GM12878 (cell line): ENCODE results near the gene USP10. TPM values are rescaled to one million over a fixed set of nuclear protein-coding genes. Genes with fewer than 3 reads are reported as not detected.

ENCODE experiments used
- ATAC-seq: fragments of 200-7000 bp; cut with Tn5 transposase; 3 replicates; pipeline ENCODE4 v1.9.1; 2020; ENCODE audit warnings: mild to moderate bottlenecking, moderate library complexity
- BruUV-seq: library from RNA; stranded (reverse); fragments of 400-500 nt; replicated peaks from 2 replicates; lab custom pipeline; 2021; lab: Mats Ljungman, UMichigan
- CTCF ChIA-PET: fragments of 300-600 bp; sonication (Branson Sonifier 250); formaldehyde crosslinking; extraction: SDS; loops from one replicate; lab custom pipeline; 2021; ENCODE audit warnings: inconsistent platforms; lab: Yijun Ruan, JAX
- POLR2A ChIA-PET: fragments of 350-600 bp; formaldehyde crosslinking; extraction: SDS; loops from one replicate; lab custom pipeline; 2021; ENCODE audit warnings: inconsistent platforms; lab: Charles Lee
- RAD21 ChIA-PET: fragments of 300-600 bp; sonication (Branson Sonifier 250); formaldehyde crosslinking; loops from one replicate; lab custom pipeline; 2023; ENCODE audit warnings: antibody characterized with exemption; ENCODE audit not compliant: unreplicated experiment; lab: Charles Lee
- SMC1A ChIA-PET: fragments of 300-600 bp; sonication (Branson Sonifier 250); formaldehyde crosslinking; loops from one replicate; lab custom pipeline; 2023; ENCODE audit not compliant: unreplicated experiment, uncharacterized antibody; lab: Charles Lee
- DNase-seq: peaks from one replicate; pipeline ENCODE4 v3.0.0-alpha.2; 2011; ENCODE audit warnings: low read depth, low spot score
- FAIRE-seq: peaks from 3 replicates; lab custom pipeline; 2011; peaks lifted over from hg19 to GRCh38; lab: Jason Lieb, UNC
- H2AFZ ChIP-seq: 2 replicates; pipeline ENCODE4 v1.6.0; 2011; ENCODE audit warnings: low read depth, low read length, control low read depth; ENCODE audit not compliant: control insufficient read depth
- H3K27ac ChIP-seq: 2 replicates; pipeline ENCODE4 v1.5.1; 2011; ENCODE audit warnings: control low read depth; ENCODE audit not compliant: control insufficient read depth, insufficient read depth
- H3K27me3 ChIP-seq, 2 experiments: replicated peaks in 1 of 2; 2 replicates each; pipeline versions ENCODE4 v1.6.0 to v1.6.1; 2011; ENCODE audit warnings: low read length in 1 of 2; ENCODE audit not compliant: control insufficient read depth in 2 of 2, insufficient read depth in 2 of 2
- H3K36me3 ChIP-seq, 2 experiments: 2 replicates each; pipeline ENCODE4 v1.5.1; 2011; ENCODE audit warnings: low read length in 1 of 2; ENCODE audit not compliant: control insufficient read depth in 2 of 2, insufficient read depth in 2 of 2
- H3K4me1 ChIP-seq: 2 replicates; pipeline ENCODE4 v1.6.1; 2011; ENCODE audit warnings: mild to moderate bottlenecking, low read length, moderate library complexity, mixed read lengths; ENCODE audit not compliant: control insufficient read depth, insufficient read depth
- H3K4me2 ChIP-seq: 2 replicates; pipeline ENCODE4 v1.6.0; 2011; ENCODE audit warnings: control low read depth; ENCODE audit not compliant: control insufficient read depth, insufficient read depth
- H3K4me3 ChIP-seq: fragments of 200-600 bp; sonication (generic); 2 replicates; pipeline ENCODE4 v1.5.1; 2016
- H3K79me2 ChIP-seq: 2 replicates; pipeline ENCODE4 v1.6.0; 2011; ENCODE audit warnings: low read length; ENCODE audit not compliant: control insufficient read depth, insufficient read depth
- H3K9ac ChIP-seq: 2 replicates; pipeline ENCODE4 v1.8.0; 2011; ENCODE audit warnings: low read length, control low read depth, mixed read lengths; ENCODE audit not compliant: control insufficient read depth, insufficient read depth
- H3K9me3 ChIP-seq: replicated peaks from 3 replicates; pipeline ENCODE4 v1.5.1; 2011; ENCODE audit warnings: mild to moderate bottlenecking, low read length; ENCODE audit not compliant: control insufficient read depth, insufficient read depth
- H4K20me1 ChIP-seq: 2 replicates; pipeline ENCODE4 v1.6.0; 2011; ENCODE audit not compliant: control insufficient read depth, insufficient read depth
- CEBPB ChIP-seq, 2 experiments: fragments of 150-350 bp in 1 of 2; IDR thresholded peaks; 2 replicates each; pipeline ENCODE4 v1.6.1; 2012 to 2014; ENCODE audit warnings: low read depth in 2 of 2, low read length in 2 of 2, borderline replicate concordance in 1 of 2, inconsistent platforms in 1 of 2
- FOXM1 ChIP-seq: IDR thresholded peaks from 2 replicates; pipeline ENCODE4 v1.6.1; 2012; ENCODE audit warnings: low read depth, mild to moderate bottlenecking, inconsistent platforms, low read length, moderate library complexity
- HDAC2 ChIP-seq: fragments of 200-600 bp; sonication (generic); IDR thresholded peaks from 2 replicates; pipeline ENCODE4 v1.6.1; 2017
- HDGF ChIP-seq: fragments of 450-650 bp; IDR thresholded peaks from 2 replicates; pipeline ENCODE4 v1.6.1; 2016; ENCODE audit warnings: antibody characterized with exemption
- KLF5 ChIP-seq: fragments of 450-650 bp; IDR thresholded peaks from 2 replicates; pipeline ENCODE4 v1.6.1; 2014; ENCODE audit warnings: mild to moderate bottlenecking; ENCODE audit not compliant: partially characterized antibody
- NFIC ChIP-seq: IDR thresholded peaks from 2 replicates; pipeline ENCODE4 v1.6.1; 2012; ENCODE audit warnings: low read depth, mild to moderate bottlenecking, inconsistent platforms, low read length, moderate library complexity
- NR2F1 ChIP-seq: fragments of 450-650 bp; conservative IDR thresholded peaks from 2 replicates; pipeline ENCODE4 v1.6.1; 2017; ENCODE audit warnings: mild to moderate bottlenecking
- RCOR1 ChIP-seq: conservative IDR thresholded peaks from 2 replicates; pipeline ENCODE4 v1.6.1; 2012; ENCODE audit warnings: low read depth, low read length, improper control_type of control experiment
- RFX5 ChIP-seq: IDR thresholded peaks from 2 replicates; pipeline ENCODE4 v1.6.1; 2011; ENCODE audit warnings: low read depth, low read length, improper control_type of control experiment
- SRF ChIP-seq, 2 experiments: IDR thresholded peaks; 2 replicates each; pipeline ENCODE4 v1.6.1; 2011; ENCODE audit warnings: low read depth in 2 of 2, low read length in 2 of 2, mild to moderate bottlenecking in 1 of 2, moderate library complexity in 1 of 2
- TCF3 ChIP-seq: IDR thresholded peaks from 2 replicates; pipeline ENCODE4 v1.6.1; 2012; ENCODE audit warnings: low read depth, mild to moderate bottlenecking, low read length, borderline replicate concordance; ENCODE audit not compliant: insufficient read depth
- WGBS: methylation state at CpG from one replicate; pipeline ENCODE4 v1.1.6; 2016; ENCODE audit warnings: low lambda C conversion rate; ENCODE audit not compliant: insufficient replicate concordance, insufficient coverage; ENCODE audit errors: missing lambda C conversion rate; 5-methylcytosine and 5-hydroxymethylcytosine counted together
- in situ Hi-C: fragments of 300-500 bp; cut with MboI; formaldehyde crosslinking; loops from 9 replicates; pipeline ENCODE4 v1.14.3; 2018; ENCODE audit warnings: mixed read lengths
- intact Hi-C: fragments of 100-400 bp; cut with micrococcal nuclease; formaldehyde crosslinking; loops from one replicate; pipeline ENCODE4 v1.14.2; 2022; ENCODE audit not compliant: unreplicated experiment
- polyA plus RNA-seq, 11 experiments: library from polyadenylated mRNA; depleted of rRNA in 4 of 11; unstranded in 6 of 11; stranded (reverse) in 5 of 11; fragments of >200 nt; fragmentation: Nextera tagmentation in 4 of 11; fragmentation: Illumina TruSeq in 1 of 11; extraction: Ambion mirVana in 4 of 11; extraction: Trizol in 1 of 11; gene quantifications; 1 replicate in 1 of 11; 2 replicates in 10 of 11; pipeline versions ENCODE4 v1.2.1 to v1.2.3, GENCODE V29; 2011 to 2016; ENCODE audit warnings: inconsistent platforms in 2 of 11, missing spikeins in 2 of 11, low read depth in 1 of 11
- total RNA-seq, 4 experiments: library from RNA; depleted of rRNA in 3 of 4; stranded (reverse); fragments of >200 nt in 3 of 4; fragmentation: Illumina TruSeq in 1 of 4; extraction: Trizol in 1 of 4; gene quantifications; 2 replicates each; pipeline versions ENCODE4 v1.2.1 to v1.2.3, GENCODE V29; 2013 to 2021
- TF ChIP-seq, protein P1 (sequence below): fragments of 450-650 bp; IDR thresholded peaks from 2 replicates; pipeline ENCODE4 v1.6.1; 2016; ENCODE audit warnings: mild to moderate bottlenecking
- TF ChIP-seq, protein P2 (sequence below): IDR thresholded peaks from 2 replicates; pipeline ENCODE4 v1.6.1; 2012; ENCODE audit warnings: low read depth, low read length, improper control_type of control experiment

USP10 gene
- total and polyA plus RNA-seq, 10 of the 15 experiments (the other 5 are each of a cell fraction or from before 2014, with no cell fraction given): 46.1 to 160 (median 105) TPM

DNA sequence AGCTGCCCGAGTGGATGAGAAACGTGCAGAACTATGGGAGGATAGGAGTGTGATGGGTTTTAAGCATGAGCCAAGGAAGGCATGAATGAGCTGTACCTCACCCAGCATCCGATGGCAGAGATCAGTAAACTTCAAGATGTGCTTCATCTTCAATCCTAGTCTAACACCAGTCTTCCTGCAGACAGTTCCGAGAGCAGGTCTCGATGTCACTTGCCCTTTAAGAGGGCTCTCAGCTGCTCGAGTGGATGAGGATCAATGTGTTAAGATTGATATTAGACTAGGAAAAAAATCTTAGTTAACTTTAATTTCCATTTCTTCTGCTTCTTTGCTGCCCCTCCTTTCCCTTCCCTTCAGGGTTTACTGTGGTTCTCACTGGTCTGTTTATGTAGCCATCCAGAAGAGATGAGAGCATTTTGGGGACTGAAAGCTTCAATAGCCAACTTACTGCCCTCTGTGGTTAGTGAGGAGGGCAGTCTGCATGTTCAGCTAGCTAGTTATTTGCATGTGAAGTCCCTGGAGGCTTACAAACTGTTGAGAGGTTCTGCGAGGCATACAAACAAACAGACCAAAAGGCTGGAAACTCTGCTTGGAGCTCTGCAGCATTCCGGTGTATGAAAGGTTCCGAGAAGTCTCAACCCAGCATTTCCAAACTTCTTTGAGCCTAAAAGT lies 36.2 kb upstream of the USP10 start (continued):
- TF ChIP-seq HDAC2: no peak
- TF ChIP-seq NR2F1: peak; percentile 61
- TF ChIP-seq FOXM1: no peak
- no peak for TF ChIP-seq SRF (IDR thresholded peaks at IDR 0.05; ENCODE audit: low read depth in 2 of 2, low read length in 2 of 2)
- TF ChIP-seq, protein P1, sequence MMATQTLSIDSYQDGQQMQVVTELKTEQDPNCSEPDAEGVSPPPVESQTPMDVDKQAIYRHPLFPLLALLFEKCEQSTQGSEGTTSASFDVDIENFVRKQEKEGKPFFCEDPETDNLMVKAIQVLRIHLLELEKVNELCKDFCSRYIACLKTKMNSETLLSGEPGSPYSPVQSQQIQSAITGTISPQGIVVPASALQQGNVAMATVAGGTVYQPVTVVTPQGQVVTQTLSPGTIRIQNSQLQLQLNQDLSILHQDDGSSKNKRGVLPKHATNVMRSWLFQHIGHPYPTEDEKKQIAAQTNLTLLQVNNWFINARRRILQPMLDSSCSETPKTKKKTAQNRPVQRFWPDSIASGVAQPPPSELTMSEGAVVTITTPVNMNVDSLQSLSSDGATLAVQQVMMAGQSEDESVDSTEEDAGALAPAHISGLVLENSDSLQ: peak; percentile 59; the same call in 1 of the 2 replicates
- TF ChIP-seq TCF3: no peak
- no peak for TF ChIP-seq HDGF
- no peak for TF ChIP-seq RFX5
- no peak for TF ChIP-seq NFIC
- TF ChIP-seq RCOR1: no peak
- TF ChIP-seq, all 136 proteins: peak for 8

DNA sequence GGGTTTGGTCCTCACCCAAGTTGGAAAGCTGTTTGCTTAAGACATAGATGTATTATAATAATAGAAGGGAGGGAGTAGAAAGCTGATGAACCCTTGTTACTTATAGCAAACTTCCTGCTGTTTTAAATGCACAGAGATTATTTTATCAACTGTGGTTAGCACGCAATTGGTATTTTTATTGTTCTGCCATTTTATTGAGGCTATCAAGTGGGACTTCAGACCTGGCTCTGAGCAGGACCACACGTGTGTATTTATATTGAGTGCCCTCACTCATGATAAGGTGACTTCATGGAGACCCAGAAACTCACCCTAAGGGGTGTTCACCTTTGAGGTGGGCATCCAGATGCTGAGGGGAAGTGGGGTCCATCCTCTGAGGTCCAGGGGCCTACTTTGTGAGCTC lies 34.4 kb upstream of the USP10 start:
- BruUV-seq: no TSS peak
- WGBS: 98% methylated on average over 2 of the region's 2 CpGs
- Histone ChIP-seq H3K9ac (no peak overlapping the region), H3K4me1 (peaks cover 22% of the 10 kb centered on the region), H3K79me2 (no peaks in the 10 kb centered on the region; the same call in 1 of the 2 replicates), H2AFZ (no peak overlapping the region), H3K36me3 (peaks cover 14 to 26% of the 10 kb centered on the region in 2 experiments), H3K4me3 (no peak overlapping the region), H4K20me1 (no peaks in the 10 kb centered on the region), H3K27me3 (no peaks in the 10 kb centered on the region), H3K4me2 (no peak overlapping the region), H3K9me3 (no peaks in the 10 kb centered on the region), H3K27ac (no peak overlapping the region)
- intact Hi-C loops (no loop called here), in situ Hi-C loops (no loop called here)
- ChIA-PET RAD21 (interaction anchor here (0.9 to 2.6 kb wide), 5 partner anchors 36 to 74 kb away, joined by 3 to 18 read pairs (median 6); no protein-coding TSS in a partner anchor), CTCF (interaction anchor here (0.9 to 5.2 kb wide), 11 partner anchors 8 to 306 kb away, joined by 3 to 50 read pairs (median 11); partner anchors contain the start of gene KLHL36), POLR2A (interaction anchor here (0.6 to 2.3 kb wide), 5 partner anchors 17 to 86 kb away, joined by 3 to 10 read pairs (median 3); partner anchors contain the start of gene KLHL36), SMC1A (interaction anchor here (0.7 to 3.5 kb wide), 4 partner anchors 43 to 74 kb away, joined by 3 to 32 read pairs (median 14); no protein-coding TSS in a partner anchor)
- FAIRE-seq (no peak), DNase-seq (no peak), ATAC-seq (no peak)
- TF ChIP-seq CEBPB (IDR thresholded peaks at IDR 0.05; ENCODE audit: borderline replicate concordance in 1 of 2, low read depth in 2 of 2, low read length in 2 of 2) (no peak), KLF5 (no peak)
- TF ChIP-seq, protein P2, sequence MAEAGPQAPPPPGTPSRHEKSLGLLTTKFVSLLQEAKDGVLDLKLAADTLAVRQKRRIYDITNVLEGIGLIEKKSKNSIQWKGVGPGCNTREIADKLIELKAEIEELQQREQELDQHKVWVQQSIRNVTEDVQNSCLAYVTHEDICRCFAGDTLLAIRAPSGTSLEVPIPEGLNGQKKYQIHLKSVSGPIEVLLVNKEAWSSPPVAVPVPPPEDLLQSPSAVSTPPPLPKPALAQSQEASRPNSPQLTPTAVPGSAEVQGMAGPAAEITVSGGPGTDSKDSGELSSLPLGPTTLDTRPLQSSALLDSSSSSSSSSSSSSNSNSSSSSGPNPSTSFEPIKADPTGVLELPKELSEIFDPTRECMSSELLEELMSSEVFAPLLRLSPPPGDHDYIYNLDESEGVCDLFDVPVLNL: no peak
